K562 (cell line): ENCODE results near the gene FRMD4A.

Experiments used
- CC2D1A ChIP-seq: fragments of 450-650 bp; IDR thresholded peaks from 2 replicates; pipeline ENCODE4 v1.6.1; 2017; ENCODE audit warnings: mild to moderate bottlenecking
- CTCF ChIP-seq, 3 experiments: IDR thresholded peaks in 2 of 3; conservative IDR thresholded peaks in 1 of 3; 2 replicates each; pipeline ENCODE4 v1.5.1; 2011 to 2012; ENCODE audit warnings: low read length in 3 of 3, mild to moderate bottlenecking in 3 of 3, control low read depth in 2 of 3, improper control_type of control experiment in 1 of 3, inconsistent platforms in 1 of 3, low read depth in 1 of 3, mixed read lengths in 1 of 3, moderate library complexity in 1 of 3; ENCODE audit not compliant: insufficient read depth in 2 of 3
- EGR1 ChIP-seq: fragments of 450-650 bp; conservative IDR thresholded peaks from 2 replicates; pipeline ENCODE4 v1.6.1; 2017; ENCODE audit warnings: mild to moderate bottlenecking
- HIVEP1 ChIP-seq: fragments of 250-450 bp; sonication (Bioruptor Pico); IDR thresholded peaks from 2 replicates; pipeline ENCODE4 v1.4.0; 2020; ENCODE audit warnings: mild to moderate bottlenecking
- HNRNPLL ChIP-seq: fragments of 200-400 bp; formaldehyde crosslinking; IDR thresholded peaks from 2 replicates; pipeline ENCODE4 v1.6.1; 2017; ENCODE audit warnings: low read length, low read depth, mild to moderate bottlenecking; ENCODE audit not compliant: poor library complexity, severe bottlenecking
- JUNB ChIP-seq: fragments of 450-650 bp; formaldehyde crosslinking; conservative IDR thresholded peaks from 2 replicates; pipeline ENCODE4 v1.4.0; 2020; ENCODE audit warnings: mild to moderate bottlenecking
- PBX2 ChIP-seq, 2 experiments: IDR thresholded peaks in 1 of 2; conservative IDR thresholded peaks in 1 of 2; 2 replicates each; pipeline ENCODE4 v1.6.1; 2016; ENCODE audit warnings: low read depth in 2 of 2, mild to moderate bottlenecking in 1 of 2, missing compliant biosample characterization in 1 of 2, missing genetic modification characterization in 1 of 2, moderate library complexity in 1 of 2
- POLR2A ChIP-seq: fragments of 450-650 bp; conservative IDR thresholded peaks from 2 replicates; pipeline ENCODE4 v1.6.1; 2016
- SMAD1 ChIP-seq: fragments of 150-350 bp; IDR thresholded peaks from 2 replicates; pipeline ENCODE4 v1.6.1; 2014; ENCODE audit warnings: low read length, low read depth; ENCODE audit not compliant: partially characterized antibody
- SMC3 ChIP-seq: conservative IDR thresholded peaks from 2 replicates; pipeline ENCODE4 v1.6.1; 2011; ENCODE audit warnings: low read depth, low read length, improper control_type of control experiment; ENCODE audit not compliant: insufficient read depth
- SPI1 ChIP-seq: IDR thresholded peaks from 2 replicates; pipeline ENCODE4 v1.6.1; 2011; ENCODE audit warnings: low read depth, low read length, control low read depth, borderline replicate concordance
- ZNF224 ChIP-seq: sonication (generic); formaldehyde crosslinking; IDR thresholded peaks from 2 replicates; pipeline ENCODE4 v1.8.0; 2022; ENCODE audit warnings: mild to moderate bottlenecking, missing genetic modification reagents
- ZNF274 ChIP-seq: IDR thresholded peaks from 2 replicates; pipeline ENCODE4 v1.6.1; 2011; ENCODE audit warnings: low read depth, mild to moderate bottlenecking, low read length, moderate library complexity, borderline replicate concordance
- TF ChIP-seq, protein P1 (sequence below): fragments of 250-450 bp; sonication (Bioruptor Pico); IDR thresholded peaks from 2 replicates; pipeline ENCODE4 v1.5.0; 2020; ENCODE audit warnings: mild to moderate bottlenecking, borderline replicate concordance

- no peak for TF ChIP-seq ZNF274
- no peak for TF ChIP-seq HIVEP1 (CRISPR knock-in tag)
- no peak for TF ChIP-seq POLR2A
- no peak for TF ChIP-seq SPI1
- TF ChIP-seq CTCF (IDR thresholded peaks at IDR 0.05 in 2 of 3, conservative IDR thresholded peaks at IDR 0.05 in 1 of 3; ENCODE audit: insufficient read depth in 2 of 3, low read depth in 1 of 3, low read length in 3 of 3): no peak
- no peak for TF ChIP-seq EGR1
- TF ChIP-seq PBX2 (CRISPR knock-in tag; IDR thresholded peaks at IDR 0.05; ENCODE audit: low read depth): no peak
- TF ChIP-seq PBX2 (tag; conservative IDR thresholded peaks at IDR 0.05; ENCODE audit: low read depth): no peak
- no peak for TF ChIP-seq ZNF224
- no peak for TF ChIP-seq JUNB (CRISPR knock-in tag)
- TF ChIP-seq SMC3: no peak
- no peak for TF ChIP-seq HNRNPLL
- no peak for TF ChIP-seq CC2D1A
- TF ChIP-seq SMAD1: no peak
- TF ChIP-seq, protein P1, sequence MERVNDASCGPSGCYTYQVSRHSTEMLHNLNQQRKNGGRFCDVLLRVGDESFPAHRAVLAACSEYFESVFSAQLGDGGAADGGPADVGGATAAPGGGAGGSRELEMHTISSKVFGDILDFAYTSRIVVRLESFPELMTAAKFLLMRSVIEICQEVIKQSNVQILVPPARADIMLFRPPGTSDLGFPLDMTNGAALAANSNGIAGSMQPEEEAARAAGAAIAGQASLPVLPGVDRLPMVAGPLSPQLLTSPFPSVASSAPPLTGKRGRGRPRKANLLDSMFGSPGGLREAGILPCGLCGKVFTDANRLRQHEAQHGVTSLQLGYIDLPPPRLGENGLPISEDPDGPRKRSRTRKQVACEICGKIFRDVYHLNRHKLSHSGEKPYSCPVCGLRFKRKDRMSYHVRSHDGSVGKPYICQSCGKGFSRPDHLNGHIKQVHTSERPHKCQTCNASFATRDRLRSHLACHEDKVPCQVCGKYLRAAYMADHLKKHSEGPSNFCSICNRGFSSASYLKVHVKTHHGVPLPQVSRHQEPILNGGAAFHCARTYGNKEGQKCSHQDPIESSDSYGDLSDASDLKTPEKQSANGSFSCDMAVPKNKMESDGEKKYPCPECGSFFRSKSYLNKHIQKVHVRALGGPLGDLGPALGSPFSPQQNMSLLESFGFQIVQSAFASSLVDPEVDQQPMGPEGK: no peak
These were observed 591.5 kb downstream of the FRMD4A start for GRCh38 chr10:13739183-13739582.
